Retinal pigment epithelial cell (primary cell): ENCODE results near the gene MTCH1.

Experiments
- DNase-seq: peaks from one replicate; pipeline ENCODE4 v3.0.0-alpha.2; 2010; ENCODE audit warnings: low read depth
- H3K4me3 ChIP-seq: 2 replicates; pipeline ENCODE4 v1.5.1; 2011; ENCODE audit warnings: mild to moderate bottlenecking, low read length, control low read depth, moderate library complexity
- CTCF ChIP-seq: conservative IDR thresholded peaks from 2 replicates; pipeline ENCODE4 v1.5.1; 2011; ENCODE audit warnings: low read depth, low read length, control low read depth, inconsistent platforms

MTCH1 gene

GRCh38 chr6:37014667-37015066, 28.7 kb upstream of the MTCH1 start:
- no peak overlapping the region for H3K4me3 ChIP-seq

GRCh38 chr6:37013516-37014491, 27.8 kb upstream of the MTCH1 start:
- no peak for DNase-seq
- H3K4me3 ChIP-seq = no peak overlapping the region
- TF ChIP-seq CTCF = no peak

More at GRCh38 chr6:37014667-37015066, 28.7 kb upstream of the MTCH1 start:
- DNase-seq = no peak
- no peak for TF ChIP-seq CTCF

- H3K4me3 ChIP-seq = no peak overlapping the region
- no peak for TF ChIP-seq CTCF
- no peak for DNase-seq
Measured at GRCh38 chr6:37011656-37012378, 25.8 kb upstream of the MTCH1 start.

- no peak overlapping the region for H3K4me3 ChIP-seq
- no peak for TF ChIP-seq CTCF
- no peak for DNase-seq
Measured at GRCh38 chr6:37010402-37010892, 24.5 kb upstream of the MTCH1 start.

GRCh38 chr6:37008484-37009465, 22.8 kb upstream of the MTCH1 start:
- no peak for DNase-seq
- H3K4me3 ChIP-seq = no peak overlapping the region
- no peak for TF ChIP-seq CTCF

- no peak for TF ChIP-seq CTCF
- no peak overlapping the region for H3K4me3 ChIP-seq
- DNase-seq = no peak
Measured at GRCh38 chr6:37007340-37008043, 21.5 kb upstream of the MTCH1 start.
